Lower leg skin (tissue), 4 donors: ENCODE measurements around the gene PTGIS. TPM values are rescaled to one million over a fixed set of nuclear protein-coding genes. Genes with fewer than 3 reads are reported as not detected.

ENCODE experiments used
- DNase-seq, 2 donors: peaks; one replicate each; pipeline ENCODE4 v3.0.0-alpha.2; 2019; ENCODE audit warnings: low spot score in 2 of 2
- H3K4me3 ChIP-seq: fragments of 200-600 bp; sonication (generic); 2 replicates; pipeline ENCODE4 v1.5.1; 2017; ENCODE audit warnings: mild to moderate bottlenecking, low read depth; ENCODE audit not compliant: poor library complexity, severe bottlenecking
- POLR2A ChIP-seq, 2 donors: fragments of 450-650 bp; IDR thresholded peaks; one replicate each; pipeline ENCODE4 v1.6.1; 2016 to 2017; ENCODE audit warnings: antibody characterized with exemption in 2 of 2, mild to moderate bottlenecking in 1 of 2, moderate library complexity in 1 of 2
- WGBS, 2 donors: methylation state at CpG; one replicate each; pipeline ENCODE4 v1.1.5; 2018; 5-methylcytosine and 5-hydroxymethylcytosine counted together
- intact Hi-C: fragments of 100-400 bp; cut with DNase I; formaldehyde crosslinking; loops from one replicate; pipeline ENCODE4 v1.15.0; 2023; ENCODE audit warnings: low total_unique reads
- total RNA-seq, 4 donors: library from RNA; depleted of rRNA; stranded (reverse); fragments of >200 nt; gene quantifications; one replicate each; pipeline ENCODE4 v1.1.0, GENCODE V29; 2016
- TF ChIP-seq, protein P1 (sequence below), 3 donors: fragments of 450-650 bp; IDR thresholded peaks; one replicate each; pipeline ENCODE4 v1.5.1; 2016; ENCODE audit warnings: antibody characterized with exemption in 3 of 3, mild to moderate bottlenecking in 3 of 3, moderate library complexity in 2 of 3

The PTGIS gene
- total RNA-seq, 4 donors from 2014 or later = 2.3 to 13.3 (median 9.1) TPM

DNA sequence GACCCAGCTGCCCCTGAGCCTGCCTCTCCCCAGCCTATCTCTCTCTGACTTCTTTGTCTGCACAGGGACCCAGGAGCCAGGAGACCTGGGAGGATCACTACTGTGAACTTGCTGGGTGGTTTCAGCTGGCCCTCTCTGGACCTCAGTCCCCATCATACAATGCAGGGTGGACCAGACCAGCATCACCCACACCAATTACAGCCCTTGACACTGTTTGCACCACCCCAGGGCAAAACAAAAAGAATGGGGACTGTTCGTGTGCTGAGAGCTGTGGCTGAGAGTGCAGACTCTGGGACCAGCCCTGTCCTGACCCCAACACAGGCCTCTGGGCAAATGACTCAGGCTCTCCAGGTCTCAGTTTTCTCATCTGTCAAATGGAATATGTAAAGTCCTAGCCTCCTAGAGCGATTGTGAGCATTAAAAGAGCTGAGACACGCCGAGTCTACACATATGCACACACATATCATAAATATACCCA, 25.4 kb downstream of the PTGIS start:
- no peak overlapping the region for H3K4me3 ChIP-seq
- DNase-seq = peak in 1 of 2 donors; percentile 80
- TF ChIP-seq POLR2A (IDR thresholded peaks at IDR 0.05) = no peak
- TF ChIP-seq, protein P1, sequence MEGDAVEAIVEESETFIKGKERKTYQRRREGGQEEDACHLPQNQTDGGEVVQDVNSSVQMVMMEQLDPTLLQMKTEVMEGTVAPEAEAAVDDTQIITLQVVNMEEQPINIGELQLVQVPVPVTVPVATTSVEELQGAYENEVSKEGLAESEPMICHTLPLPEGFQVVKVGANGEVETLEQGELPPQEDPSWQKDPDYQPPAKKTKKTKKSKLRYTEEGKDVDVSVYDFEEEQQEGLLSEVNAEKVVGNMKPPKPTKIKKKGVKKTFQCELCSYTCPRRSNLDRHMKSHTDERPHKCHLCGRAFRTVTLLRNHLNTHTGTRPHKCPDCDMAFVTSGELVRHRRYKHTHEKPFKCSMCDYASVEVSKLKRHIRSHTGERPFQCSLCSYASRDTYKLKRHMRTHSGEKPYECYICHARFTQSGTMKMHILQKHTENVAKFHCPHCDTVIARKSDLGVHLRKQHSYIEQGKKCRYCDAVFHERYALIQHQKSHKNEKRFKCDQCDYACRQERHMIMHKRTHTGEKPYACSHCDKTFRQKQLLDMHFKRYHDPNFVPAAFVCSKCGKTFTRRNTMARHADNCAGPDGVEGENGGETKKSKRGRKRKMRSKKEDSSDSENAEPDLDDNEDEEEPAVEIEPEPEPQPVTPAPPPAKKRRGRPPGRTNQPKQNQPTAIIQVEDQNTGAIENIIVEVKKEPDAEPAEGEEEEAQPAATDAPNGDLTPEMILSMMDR (IDR thresholded peaks at IDR 0.05) = no peak
- intact Hi-C loops = no loop called here
- 86 to 90% methylated on average over 4 of the region's 4 CpGs for WGBS, 2 donors

DNA sequence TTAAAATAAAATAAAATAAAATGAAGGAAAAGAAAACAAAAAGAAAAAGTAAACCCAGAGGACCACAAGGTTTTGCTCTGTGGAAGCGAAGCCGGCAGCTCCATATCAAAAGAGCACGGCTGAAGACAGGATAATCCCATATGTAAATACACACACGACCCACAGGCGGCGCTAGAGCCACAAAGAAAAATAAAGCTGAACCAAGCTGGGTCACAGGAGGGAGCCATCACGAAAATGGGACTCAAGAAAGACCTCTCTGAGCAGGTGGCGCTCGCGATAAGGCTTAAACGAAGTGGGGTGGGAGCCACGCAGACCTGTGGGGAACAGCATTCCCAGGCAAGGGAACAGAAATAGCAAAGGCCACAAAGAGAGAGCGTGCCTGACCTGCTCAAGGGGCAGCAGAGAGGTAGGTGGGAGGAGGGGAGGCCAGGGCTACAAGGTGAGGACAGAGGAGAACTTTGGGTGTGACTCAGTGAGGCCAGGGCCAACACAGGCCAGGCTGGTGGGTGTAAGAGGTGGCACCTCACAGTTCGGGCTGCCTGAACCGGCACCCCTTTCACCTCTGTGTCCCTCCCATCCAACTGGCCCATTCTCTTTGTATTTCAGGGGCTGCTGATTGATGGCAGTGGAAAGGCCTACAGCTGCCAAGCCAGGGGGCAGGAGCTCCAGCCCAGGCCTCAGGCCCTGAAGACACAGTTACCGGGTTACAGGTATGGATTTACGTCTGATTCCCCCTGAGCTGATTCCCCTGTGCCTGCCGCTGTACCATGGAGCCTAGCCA, 26.0 kb downstream of the PTGIS start:
- 52 to 62% methylated on average over 18 of the region's 18 CpGs for WGBS, 2 donors
- DNase-seq = peak; percentile 43 to 93
- no peak for TF ChIP-seq POLR2A (IDR thresholded peaks at IDR 0.05)
- TF ChIP-seq, protein P1 (IDR thresholded peaks at IDR 0.05) = peak in 1 of 3 donors; percentile 79
- H3K4me3 ChIP-seq = no peak overlapping the region
- intact Hi-C loops = no loop called here

DNA sequence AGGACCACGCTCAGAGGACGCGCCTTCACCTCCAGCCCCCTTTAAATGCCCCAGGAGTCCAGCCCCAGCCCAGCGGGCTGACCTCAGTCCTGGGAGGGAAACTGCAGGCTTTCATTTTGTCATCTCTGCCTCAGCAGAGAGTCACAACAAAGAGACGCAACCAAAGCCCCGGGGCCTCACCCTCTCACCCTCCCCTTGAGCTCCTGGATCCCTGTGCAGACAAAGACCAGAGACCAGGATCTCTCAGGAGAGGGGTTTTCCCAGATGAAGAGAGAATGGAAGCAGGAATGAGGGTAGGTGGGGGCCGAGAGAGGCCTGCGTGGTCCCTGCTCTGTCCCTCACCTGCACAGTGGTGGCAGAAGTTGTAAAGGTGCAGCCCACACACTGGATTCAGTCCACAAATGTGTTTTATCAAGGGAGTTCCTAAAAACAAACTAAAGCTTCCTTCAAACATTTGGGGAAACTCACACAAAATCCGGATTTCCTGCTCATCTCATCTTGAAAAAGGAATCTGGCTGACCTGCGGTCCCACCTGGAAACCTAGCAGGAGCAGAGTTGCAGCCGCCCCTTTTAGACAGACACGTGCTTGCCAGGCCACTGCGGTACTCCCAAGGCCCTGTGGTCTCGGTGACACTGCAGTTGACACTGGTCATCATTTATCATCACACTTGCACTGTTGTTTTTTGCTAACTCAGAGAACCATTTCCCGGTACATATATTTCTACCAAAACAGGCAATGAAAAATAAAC, 27.1 kb downstream of the PTGIS start:
- DNase-seq = peak in 1 of 2 donors; percentile 66
- 84 to 88% methylated on average over 15 of the region's 15 CpGs for WGBS, 2 donors
- no peak overlapping the region for H3K4me3 ChIP-seq
- no peak for TF ChIP-seq POLR2A (IDR thresholded peaks at IDR 0.05)
- TF ChIP-seq, protein P1 (IDR thresholded peaks at IDR 0.05) = no peak
- intact Hi-C loops = no loop called here

DNA sequence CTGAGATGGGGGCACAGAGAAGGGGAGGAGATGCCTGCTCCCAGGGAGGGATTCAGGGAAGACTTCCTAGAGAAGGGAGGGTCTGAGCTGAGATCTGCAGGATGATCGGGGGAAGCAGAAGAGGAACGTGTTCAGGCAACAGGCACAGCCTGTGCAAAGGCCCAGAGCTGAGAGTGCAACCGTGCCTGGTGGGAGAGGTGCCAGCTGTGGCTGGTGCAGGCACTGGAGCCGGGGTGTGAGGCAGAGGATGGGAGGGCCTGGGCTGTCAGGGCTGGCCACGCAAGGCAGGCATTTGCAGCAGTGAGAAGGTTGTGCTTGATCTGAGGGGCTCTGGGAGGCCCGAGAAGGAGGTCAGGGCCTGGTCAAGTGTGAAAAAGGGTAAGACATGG, 27.7 kb downstream of the PTGIS start:
- intact Hi-C loops = no loop called here
- peak in 1 of 2 donors; percentile 75 for DNase-seq

DNA sequence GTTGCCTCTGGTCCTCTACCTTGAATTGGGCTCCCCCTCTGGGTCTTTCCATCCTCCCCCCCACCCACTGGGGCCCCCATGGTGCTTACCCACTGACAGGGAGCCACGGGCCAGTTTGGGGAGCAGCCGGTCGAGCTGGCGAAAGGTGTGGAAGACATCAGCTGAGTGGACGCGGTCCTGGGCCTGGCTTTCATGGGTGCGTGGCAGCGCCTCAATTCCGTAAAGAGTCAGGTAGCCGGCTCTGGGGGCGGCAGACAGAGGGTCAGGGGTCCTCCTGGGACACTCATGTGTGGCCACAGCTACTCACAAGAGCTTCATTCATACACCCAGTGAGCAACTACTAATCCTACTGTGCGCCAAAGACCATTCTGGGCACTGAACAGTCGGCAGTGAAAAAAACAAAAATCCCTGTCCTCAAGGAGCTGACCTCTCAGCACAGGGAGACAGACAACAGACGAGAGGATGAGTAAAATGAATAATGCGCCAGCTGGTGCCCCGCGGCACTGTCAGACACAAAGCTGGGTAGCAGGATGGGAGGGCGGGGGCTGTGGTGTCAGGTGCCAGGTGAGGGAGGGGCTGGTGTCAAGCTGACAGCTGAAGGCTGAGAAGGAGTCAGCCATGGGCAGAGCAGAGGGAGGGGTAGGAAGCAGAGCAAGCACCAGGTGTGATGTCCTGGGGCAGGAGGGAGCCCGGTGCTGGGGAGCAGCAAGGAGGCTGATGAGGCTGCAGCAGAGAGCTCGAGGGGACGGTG, 28.3 kb downstream of the PTGIS start:
- no peak overlapping the region for H3K4me3 ChIP-seq
- intact Hi-C loops = loop anchor here (5.0 kb wide), 1 partner anchor 63 kb away; no protein-coding TSS in a partner anchor
- peak in 1 of 2 donors; percentile 84 for DNase-seq
- no peak for TF ChIP-seq POLR2A (IDR thresholded peaks at IDR 0.05)
- TF ChIP-seq, protein P1 (IDR thresholded peaks at IDR 0.05) = no peak
- 79 to 84% methylated on average over 21 of the region's 21 CpGs for WGBS, 2 donors

More for the DNA sequence above, 27.7 kb downstream of the PTGIS start:
- TF ChIP-seq, protein P1 (IDR thresholded peaks at IDR 0.05) = no peak
- no peak for TF ChIP-seq POLR2A (IDR thresholded peaks at IDR 0.05)
- no peak overlapping the region for H3K4me3 ChIP-seq
- 66 to 73% methylated on average over 6 of the region's 6 CpGs for WGBS, 2 donors
